ENCODE measurements around the gene SHC4.

Gene SHC4

GRCh38 chr15:48930735-48931134, 33.0 kb downstream of the SHC4 start:
- no peak for TF ChIP-seq CTCF (IDR thresholded peaks at IDR 0.05)

- no peak for TF ChIP-seq CTCF (IDR thresholded peaks at IDR 0.05)
These were observed 34.1 kb downstream of the SHC4 start for GRCh38 chr15:48929661-48930060.

- no peak for TF ChIP-seq CTCF (IDR thresholded peaks at IDR 0.05)
These were observed 34.7 kb downstream of the SHC4 start for GRCh38 chr15:48928877-48929538.

- TF ChIP-seq CTCF (IDR thresholded peaks at IDR 0.05) = no peak
These were observed 38.0 kb downstream of the SHC4 start for GRCh38 chr15:48925714-48926223.

GRCh38 chr15:48924528-48925393, 39.0 kb downstream of the SHC4 start:
- no peak for TF ChIP-seq CTCF (IDR thresholded peaks at IDR 0.05)

GRCh38 chr15:48922046-48922445, 41.7 kb downstream of the SHC4 start:
- TF ChIP-seq CTCF (IDR thresholded peaks at IDR 0.05) = no peak

- no peak for TF ChIP-seq CTCF (IDR thresholded peaks at IDR 0.05)
These were observed 47.0 kb downstream of the SHC4 start for GRCh38 chr15:48916721-48917120.

Data from LNCAP (cell line).